Ishikawa (cell line): ENCODE measurements around the gene KIF9.

Source experiments
- CEBPB ChIP-seq: IDR thresholded peaks from 2 replicates; pipeline ENCODE4 v1.6.1; 2012
- CREB1 ChIP-seq: IDR thresholded peaks from 2 replicates; pipeline ENCODE4 v1.6.1; 2012; ENCODE audit warnings: low read depth
- EGR1 ChIP-seq: IDR thresholded peaks from 2 replicates; pipeline ENCODE4 v1.6.1; 2012
- EP300 ChIP-seq: IDR thresholded peaks from 2 replicates; pipeline ENCODE4 v1.6.1; 2012; ENCODE audit warnings: borderline replicate concordance
- FOXM1 ChIP-seq: IDR thresholded peaks from 2 replicates; pipeline ENCODE4 v1.6.1; 2012; ENCODE audit warnings: low read depth, borderline replicate concordance
- NFIC ChIP-seq: IDR thresholded peaks from 2 replicates; pipeline ENCODE4 v1.6.1; 2012
- RAD21 ChIP-seq: IDR thresholded peaks from 2 replicates; pipeline ENCODE4 v1.6.1; 2012; ENCODE audit warnings: low read depth
- TAF1 ChIP-seq: IDR thresholded peaks from 2 replicates; pipeline ENCODE4 v1.6.1; 2012; ENCODE audit warnings: low read depth, mild to moderate bottlenecking
- TCF12 ChIP-seq: IDR thresholded peaks from 2 replicates; pipeline ENCODE4 v1.6.1; 2012; ENCODE audit warnings: low read depth
- TEAD4 ChIP-seq: IDR thresholded peaks from 2 replicates; pipeline ENCODE4 v1.6.1; 2012
- YY1 ChIP-seq: IDR thresholded peaks from 2 replicates; pipeline ENCODE4 v1.6.1; 2012; ENCODE audit warnings: low read depth
- ZBTB7A ChIP-seq: IDR thresholded peaks from 2 replicates; pipeline ENCODE4 v1.6.1; 2012; ENCODE audit warnings: low read depth
- TF ChIP-seq, protein P1 (sequence below): IDR thresholded peaks from 2 replicates; pipeline ENCODE4 v1.6.1; 2012
- TF ChIP-seq, protein P2 (sequence below): IDR thresholded peaks from 2 replicates; pipeline ENCODE4 v1.6.1; 2012
- TF ChIP-seq, protein P3 (sequence below): IDR thresholded peaks from 2 replicates; pipeline ENCODE4 v1.6.1; 2012; ENCODE audit warnings: low read depth, mild to moderate bottlenecking

KIF9 gene

DNA sequence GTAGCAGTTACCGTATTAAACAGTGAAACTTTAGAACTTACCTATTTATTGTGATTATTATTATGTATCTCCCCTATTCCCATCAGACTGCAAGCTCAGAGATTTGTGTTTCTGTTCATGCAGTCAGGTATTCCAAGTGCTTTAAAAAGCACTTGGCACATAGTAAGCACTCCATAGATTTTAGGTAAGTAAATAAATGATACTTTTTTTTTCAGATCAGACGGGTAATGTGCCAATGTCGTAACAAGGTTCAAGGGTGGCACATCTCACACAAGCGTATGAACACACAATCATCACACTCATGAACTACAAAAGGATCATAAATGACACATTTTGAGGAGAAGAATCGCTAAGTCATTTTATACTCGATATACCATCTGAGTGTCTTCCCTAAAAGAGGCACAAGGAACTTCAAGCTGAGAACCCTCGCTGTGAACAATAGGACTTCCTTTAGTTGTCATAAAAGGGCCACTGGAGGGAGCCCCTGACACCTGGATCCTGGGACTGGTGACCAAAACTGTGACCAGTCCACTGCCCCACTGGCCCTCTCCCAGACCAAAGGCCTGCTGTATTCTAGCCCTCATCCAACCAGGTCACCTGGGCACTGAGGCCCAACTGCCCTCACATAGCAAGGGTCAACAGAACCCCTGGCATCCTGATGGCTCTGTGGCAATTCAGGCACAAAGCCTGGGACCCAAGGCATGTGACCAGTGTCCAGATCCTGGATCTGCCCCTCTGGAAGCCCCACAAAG is 32.1 kb downstream of the KIF9 start:
- TF ChIP-seq RAD21 (peak; percentile 76), EGR1 (no peak), NFIC (no peak)

DNA sequence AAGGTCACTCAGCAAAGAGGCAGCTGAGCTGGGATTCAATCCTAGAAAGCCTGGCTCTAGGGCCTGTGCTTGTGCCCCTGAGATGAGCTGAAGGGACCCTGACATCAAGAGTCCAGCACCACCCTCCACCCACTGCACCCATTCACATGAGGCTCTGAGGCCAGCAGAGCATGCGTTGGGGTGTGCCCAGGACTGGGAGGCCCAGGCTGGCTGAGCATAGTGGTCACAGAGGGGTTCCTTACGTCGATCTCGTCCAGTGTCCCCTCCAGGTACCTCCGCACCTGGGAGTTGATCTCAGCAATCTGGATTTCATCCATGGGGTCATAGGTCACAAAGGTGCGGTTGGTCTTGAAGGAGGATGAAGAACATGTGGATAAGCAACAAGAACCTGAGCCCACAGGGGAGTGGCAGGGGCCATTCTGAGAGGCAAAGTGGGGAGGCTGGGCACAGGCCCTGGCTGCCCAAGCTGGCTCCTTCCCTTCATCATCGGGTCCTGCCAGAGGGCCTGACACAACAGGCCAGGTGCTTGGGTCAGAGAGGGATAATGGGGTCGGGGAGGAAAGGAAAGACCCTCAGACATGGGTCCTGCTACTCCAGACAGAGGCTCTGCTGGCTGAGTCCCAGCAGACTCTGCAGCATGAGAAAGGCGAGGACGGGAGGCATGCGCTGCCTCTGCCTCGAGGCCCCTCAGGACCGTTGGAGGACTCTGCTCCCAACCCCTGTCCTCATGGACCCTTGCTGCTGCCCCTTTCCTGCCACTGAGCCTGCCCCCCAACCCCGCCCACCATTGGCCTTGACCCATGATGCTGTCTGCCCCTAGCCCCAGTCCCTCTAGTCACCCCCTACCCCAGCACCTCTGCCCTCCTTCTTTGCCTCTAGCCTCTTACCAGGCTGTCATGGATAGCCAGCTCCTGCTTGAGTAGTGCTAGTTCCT is 35.2 kb downstream of the KIF9 start:
- TF ChIP-seq CEBPB: no peak
- TF ChIP-seq ZBTB7A: no peak
- TF ChIP-seq, protein P1, sequence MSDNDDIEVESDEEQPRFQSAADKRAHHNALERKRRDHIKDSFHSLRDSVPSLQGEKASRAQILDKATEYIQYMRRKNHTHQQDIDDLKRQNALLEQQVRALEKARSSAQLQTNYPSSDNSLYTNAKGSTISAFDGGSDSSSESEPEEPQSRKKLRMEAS: no peak
- TF ChIP-seq TEAD4: no peak
- TF ChIP-seq TCF12: no peak
- TF ChIP-seq, protein P2, sequence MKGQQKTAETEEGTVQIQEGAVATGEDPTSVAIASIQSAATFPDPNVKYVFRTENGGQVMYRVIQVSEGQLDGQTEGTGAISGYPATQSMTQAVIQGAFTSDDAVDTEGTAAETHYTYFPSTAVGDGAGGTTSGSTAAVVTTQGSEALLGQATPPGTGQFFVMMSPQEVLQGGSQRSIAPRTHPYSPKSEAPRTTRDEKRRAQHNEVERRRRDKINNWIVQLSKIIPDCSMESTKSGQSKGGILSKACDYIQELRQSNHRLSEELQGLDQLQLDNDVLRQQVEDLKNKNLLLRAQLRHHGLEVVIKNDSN: no peak
- TF ChIP-seq, protein P3, sequence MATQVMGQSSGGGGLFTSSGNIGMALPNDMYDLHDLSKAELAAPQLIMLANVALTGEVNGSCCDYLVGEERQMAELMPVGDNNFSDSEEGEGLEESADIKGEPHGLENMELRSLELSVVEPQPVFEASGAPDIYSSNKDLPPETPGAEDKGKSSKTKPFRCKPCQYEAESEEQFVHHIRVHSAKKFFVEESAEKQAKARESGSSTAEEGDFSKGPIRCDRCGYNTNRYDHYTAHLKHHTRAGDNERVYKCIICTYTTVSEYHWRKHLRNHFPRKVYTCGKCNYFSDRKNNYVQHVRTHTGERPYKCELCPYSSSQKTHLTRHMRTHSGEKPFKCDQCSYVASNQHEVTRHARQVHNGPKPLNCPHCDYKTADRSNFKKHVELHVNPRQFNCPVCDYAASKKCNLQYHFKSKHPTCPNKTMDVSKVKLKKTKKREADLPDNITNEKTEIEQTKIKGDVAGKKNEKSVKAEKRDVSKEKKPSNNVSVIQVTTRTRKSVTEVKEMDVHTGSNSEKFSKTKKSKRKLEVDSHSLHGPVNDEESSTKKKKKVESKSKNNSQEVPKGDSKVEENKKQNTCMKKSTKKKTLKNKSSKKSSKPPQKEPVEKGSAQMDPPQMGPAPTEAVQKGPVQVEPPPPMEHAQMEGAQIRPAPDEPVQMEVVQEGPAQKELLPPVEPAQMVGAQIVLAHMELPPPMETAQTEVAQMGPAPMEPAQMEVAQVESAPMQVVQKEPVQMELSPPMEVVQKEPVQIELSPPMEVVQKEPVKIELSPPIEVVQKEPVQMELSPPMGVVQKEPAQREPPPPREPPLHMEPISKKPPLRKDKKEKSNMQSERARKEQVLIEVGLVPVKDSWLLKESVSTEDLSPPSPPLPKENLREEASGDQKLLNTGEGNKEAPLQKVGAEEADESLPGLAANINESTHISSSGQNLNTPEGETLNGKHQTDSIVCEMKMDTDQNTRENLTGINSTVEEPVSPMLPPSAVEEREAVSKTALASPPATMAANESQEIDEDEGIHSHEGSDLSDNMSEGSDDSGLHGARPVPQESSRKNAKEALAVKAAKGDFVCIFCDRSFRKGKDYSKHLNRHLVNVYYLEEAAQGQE: no peak
- TF ChIP-seq NFIC: no peak
- no peak for TF ChIP-seq RAD21

DNA sequence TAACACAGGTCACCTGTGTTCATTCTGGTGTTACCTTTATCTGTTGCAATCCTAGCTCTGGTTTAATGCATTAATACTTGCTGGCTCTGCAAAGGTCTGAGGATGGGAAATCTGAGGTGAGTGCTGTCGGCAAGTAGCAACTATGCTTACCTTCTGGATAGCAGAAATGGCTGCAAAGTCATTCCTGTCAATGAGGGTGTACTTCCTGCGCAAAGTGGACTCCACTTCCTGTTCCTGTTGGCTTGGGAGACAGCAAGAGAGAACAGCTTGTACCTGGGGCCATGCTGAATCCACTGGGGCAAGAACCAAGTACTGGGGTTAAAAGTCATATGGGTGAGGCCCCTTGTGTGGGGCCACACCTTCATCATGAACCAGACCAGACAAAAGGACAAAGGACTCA is 37.3 kb downstream of the KIF9 start:
- no peak for TF ChIP-seq ZBTB7A
- no peak for TF ChIP-seq CREB1
- TF ChIP-seq, protein P1: no peak

DNA sequence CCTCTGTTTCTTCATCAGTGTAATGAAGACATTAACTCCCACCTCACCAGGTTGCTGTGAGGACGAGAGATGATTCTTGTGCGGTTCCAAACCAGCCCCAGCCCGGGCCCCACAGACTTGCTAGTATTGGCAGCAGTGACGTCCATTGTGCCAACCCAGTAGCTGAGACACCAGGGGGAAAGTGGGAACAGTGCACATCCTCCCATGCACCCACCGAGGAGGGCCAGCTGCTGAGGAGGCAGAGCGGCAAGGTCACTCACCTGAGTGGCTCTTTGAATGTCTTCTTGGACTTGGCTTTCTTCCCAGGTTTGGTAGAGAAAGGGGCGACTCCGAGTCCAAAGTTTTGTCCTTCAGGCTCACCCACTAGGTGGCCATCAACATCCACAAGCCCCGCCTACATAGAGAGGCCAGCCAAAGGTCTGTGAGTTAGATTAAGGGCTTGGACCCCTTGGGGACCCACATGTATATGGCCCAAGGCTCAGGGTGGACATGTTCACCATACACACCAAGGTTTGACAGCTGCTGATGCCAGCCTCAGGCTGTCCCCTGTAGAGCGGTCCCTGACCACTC is 38.0 kb downstream of the KIF9 start:
- TF ChIP-seq CREB1: no peak
- no peak for TF ChIP-seq ZBTB7A
- no peak for TF ChIP-seq EP300
- no peak for TF ChIP-seq FOXM1
- no peak for TF ChIP-seq TCF12
- TF ChIP-seq NFIC: no peak

DNA sequence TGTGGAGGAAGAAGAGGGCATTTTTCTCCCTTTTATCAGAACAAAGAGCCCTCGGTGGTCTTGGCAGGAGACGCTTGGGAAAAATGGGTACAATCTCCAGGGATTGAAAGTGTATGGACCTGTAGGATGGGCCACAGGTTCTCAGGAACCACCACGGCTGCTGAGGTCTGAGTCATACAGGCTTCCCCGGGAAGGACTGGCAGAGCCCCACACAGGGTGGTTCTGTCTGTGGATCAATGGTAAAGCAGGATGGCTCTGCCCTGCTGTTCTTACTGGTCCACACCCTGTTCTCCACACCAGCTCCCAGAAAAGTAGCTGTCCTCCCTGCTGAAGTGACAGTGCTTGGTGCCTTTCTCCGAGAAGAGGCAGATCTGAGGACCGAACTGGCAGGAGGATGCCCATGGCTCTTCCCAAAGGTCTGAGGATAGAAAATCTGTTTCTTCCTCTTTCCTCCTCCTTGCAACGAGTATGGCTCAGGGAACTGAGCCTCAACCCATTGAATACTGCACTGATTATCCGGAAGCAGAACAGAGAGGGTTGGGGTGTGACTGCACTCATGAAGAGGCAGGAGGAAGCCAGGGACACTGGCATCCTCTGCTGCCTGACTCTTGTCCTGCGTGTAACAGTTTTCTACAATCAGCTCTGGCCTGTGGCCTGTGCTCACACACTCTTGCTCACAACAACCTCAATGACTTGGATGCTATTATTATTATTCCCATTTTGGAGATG is 39.0 kb downstream of the KIF9 start:
- TF ChIP-seq CREB1 (no peak), TEAD4 (no peak), FOXM1 (no peak), TCF12 (no peak), ZBTB7A (no peak), EGR1 (no peak), NFIC (no peak), YY1 (no peak), EP300 (no peak), TAF1 (no peak)
- TF ChIP-seq, protein P2: no peak
- TF ChIP-seq, protein P3: no peak
- TF ChIP-seq, protein P1: no peak
